Chondrocyte (in vitro differentiated cells): ENCODE data around the gene NDST3. TPM values are rescaled to one million over a fixed set of nuclear protein-coding genes. Genes with fewer than 3 reads are reported as not detected.

Experiments
- DNase-seq: peaks from one replicate; pipeline ENCODE4 v3.0.0; 2021; ENCODE audit warnings: mixed read lengths, low spot score
- H3K27ac Mint-ChIP-seq: one replicate; pipeline ENCODE4 v1.8.0; 2021; ENCODE audit warnings: mild to moderate bottlenecking, moderate library complexity, mixed read lengths; ENCODE audit not compliant: unreplicated experiment
- H3K27me3 Mint-ChIP-seq: 2 replicates; pipeline ENCODE4 v1.8.0; 2021; ENCODE audit warnings: low read depth, mixed read lengths
- H3K36me3 Mint-ChIP-seq: 2 replicates; pipeline ENCODE4 v1.8.0; 2021; ENCODE audit warnings: low read depth, mixed read lengths
- H3K4me1 Mint-ChIP-seq: 2 replicates; pipeline ENCODE4 v1.8.0; 2021; ENCODE audit warnings: low read depth, mild to moderate bottlenecking, mixed read lengths
- H3K4me3 Mint-ChIP-seq: one replicate; pipeline ENCODE4 v1.8.0; 2021; ENCODE audit warnings: mild to moderate bottlenecking, moderate library complexity, mixed read lengths; ENCODE audit not compliant: unreplicated experiment
- H3K9me3 Mint-ChIP-seq: 2 replicates; pipeline ENCODE4 v1.8.0; 2021; ENCODE audit warnings: low read depth, mixed read lengths
- total RNA-seq: library from RNA; stranded (reverse); gene quantifications from 3 replicates; pipeline ENCODE4 v1.2.1, GENCODE V29; 2021
- TF ChIP-seq, protein P1 (sequence below): fragments of 200-600 bp; sonication (generic); IDR thresholded peaks from 2 replicates; pipeline ENCODE4 v1.5.0; 2021; ENCODE audit warnings: antibody characterized with exemption, mild to moderate bottlenecking, moderate library complexity

The NDST3 gene
- total RNA-seq, 1 donor from 2014 or later: 1.3 TPM

GRCh38 chr4:118005883-118006282 is 28.4 kb upstream of the NDST3 start:
- Mint-ChIP-seq H3K4me1 (no peaks in the 10 kb centered on the region), H3K27me3 (peaks cover 7% of the 10 kb centered on the region), H3K36me3 (no peaks in the 10 kb centered on the region), H3K27ac (no peak overlapping the region), H3K4me3 (no peak overlapping the region), H3K9me3 (no peaks in the 10 kb centered on the region)
- TF ChIP-seq, protein P1, sequence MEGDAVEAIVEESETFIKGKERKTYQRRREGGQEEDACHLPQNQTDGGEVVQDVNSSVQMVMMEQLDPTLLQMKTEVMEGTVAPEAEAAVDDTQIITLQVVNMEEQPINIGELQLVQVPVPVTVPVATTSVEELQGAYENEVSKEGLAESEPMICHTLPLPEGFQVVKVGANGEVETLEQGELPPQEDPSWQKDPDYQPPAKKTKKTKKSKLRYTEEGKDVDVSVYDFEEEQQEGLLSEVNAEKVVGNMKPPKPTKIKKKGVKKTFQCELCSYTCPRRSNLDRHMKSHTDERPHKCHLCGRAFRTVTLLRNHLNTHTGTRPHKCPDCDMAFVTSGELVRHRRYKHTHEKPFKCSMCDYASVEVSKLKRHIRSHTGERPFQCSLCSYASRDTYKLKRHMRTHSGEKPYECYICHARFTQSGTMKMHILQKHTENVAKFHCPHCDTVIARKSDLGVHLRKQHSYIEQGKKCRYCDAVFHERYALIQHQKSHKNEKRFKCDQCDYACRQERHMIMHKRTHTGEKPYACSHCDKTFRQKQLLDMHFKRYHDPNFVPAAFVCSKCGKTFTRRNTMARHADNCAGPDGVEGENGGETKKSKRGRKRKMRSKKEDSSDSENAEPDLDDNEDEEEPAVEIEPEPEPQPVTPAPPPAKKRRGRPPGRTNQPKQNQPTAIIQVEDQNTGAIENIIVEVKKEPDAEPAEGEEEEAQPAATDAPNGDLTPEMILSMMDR: peak; percentile 24
- DNase-seq: no peak

DNA sequence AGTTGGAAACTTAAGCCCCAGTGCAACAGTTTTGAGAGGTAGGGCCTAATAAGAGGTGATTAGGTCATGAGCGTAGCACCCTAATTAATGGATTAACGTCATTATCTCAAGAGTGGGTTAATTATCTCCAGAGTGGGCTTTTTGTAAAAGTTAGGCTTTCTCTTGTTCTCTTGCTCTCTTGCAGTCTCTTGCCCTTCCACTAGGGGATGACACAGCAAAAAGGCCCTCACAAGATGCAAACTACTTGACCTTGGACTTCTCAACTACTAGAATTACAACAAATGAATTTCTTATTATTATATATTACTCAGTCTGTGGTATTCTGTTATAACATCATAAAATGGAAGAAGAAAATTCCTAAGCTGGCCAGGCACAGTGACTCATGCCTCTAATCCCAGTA is 22.1 kb upstream of the NDST3 start:
- Mint-ChIP-seq H3K4me3 (no peak overlapping the region), H3K4me1 (no peaks in the 10 kb centered on the region), H3K36me3 (no peaks in the 10 kb centered on the region), H3K9me3 (no peaks in the 10 kb centered on the region), H3K27ac (no peak overlapping the region), H3K27me3 (peaks cover 3% of the 10 kb centered on the region)
- no peak for DNase-seq
- TF ChIP-seq, protein P1: peak; percentile 33

- no peak for DNase-seq
- Mint-ChIP-seq H3K27me3 (no peaks in the 10 kb centered on the region), H3K36me3 (no peaks in the 10 kb centered on the region), H3K4me3 (no peak overlapping the region), H3K4me1 (no peaks in the 10 kb centered on the region), H3K9me3 (no peaks in the 10 kb centered on the region), H3K27ac (no peak overlapping the region)
- TF ChIP-seq, protein P1: no peak
These were observed 19.5 kb upstream of the NDST3 start for GRCh38 chr4:118014831-118015230.

DNA sequence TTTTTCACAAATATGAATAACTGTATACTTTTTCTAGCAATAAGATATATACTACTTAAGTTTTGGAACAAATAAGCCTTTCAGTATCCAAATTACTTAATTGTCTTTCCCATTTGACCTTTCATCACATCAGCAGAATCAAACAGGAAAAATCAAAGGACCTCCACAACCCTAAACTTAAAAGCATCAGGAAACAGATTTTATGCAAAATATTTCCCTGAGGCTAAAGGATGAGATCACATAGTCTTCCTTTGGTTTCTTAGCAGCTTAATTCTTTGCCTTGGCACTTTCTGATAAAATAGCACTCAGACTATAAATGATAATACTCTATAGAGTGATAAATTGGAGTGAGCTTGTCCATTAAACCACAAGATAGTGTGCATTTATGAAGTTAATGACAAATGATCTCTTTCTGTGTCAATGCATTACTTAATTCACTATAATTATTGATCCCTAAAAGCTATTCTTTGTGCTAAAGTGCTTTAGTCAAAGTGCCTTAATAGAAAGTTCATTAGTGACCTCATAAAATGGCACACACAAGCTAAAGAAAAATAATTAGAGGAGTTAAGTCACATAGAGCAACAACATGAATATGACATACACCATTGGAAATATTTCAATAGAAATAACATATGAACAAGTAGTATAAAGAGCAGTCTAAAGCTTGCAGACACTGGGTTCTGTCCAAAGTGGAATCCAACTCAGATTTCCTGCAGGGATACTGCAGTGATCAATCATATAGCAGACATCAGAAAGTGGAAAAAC is 15.7 kb upstream of the NDST3 start:
- DNase-seq: no peak
- Mint-ChIP-seq H3K36me3 (no peaks in the 10 kb centered on the region), H3K27ac (no peak overlapping the region), H3K27me3 (no peaks in the 10 kb centered on the region), H3K9me3 (no peaks in the 10 kb centered on the region), H3K4me3 (no peak overlapping the region), H3K4me1 (no peaks in the 10 kb centered on the region)
- TF ChIP-seq, protein P1: no peak

DNA sequence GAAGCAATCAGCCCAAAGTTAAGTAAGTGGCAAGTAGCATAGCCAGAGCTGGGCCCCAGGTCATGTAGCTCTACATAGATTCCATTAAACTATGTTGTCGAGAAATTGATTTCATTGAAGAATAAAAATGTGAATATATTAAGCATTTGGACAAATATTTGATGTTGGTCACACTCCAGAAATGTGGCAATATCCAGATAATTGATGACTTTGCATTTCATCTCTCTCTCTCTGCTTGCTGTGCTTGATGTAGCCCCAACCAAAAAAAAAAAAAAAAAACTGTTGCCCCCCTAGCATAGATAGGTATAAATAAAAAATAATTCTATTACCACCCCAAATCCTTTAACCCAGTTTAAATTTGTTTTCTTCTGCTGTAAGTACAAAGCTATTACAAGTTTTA is 7.5 kb upstream of the NDST3 start:
- Mint-ChIP-seq H3K9me3 (no peaks in the 10 kb centered on the region), H3K27me3 (no peaks in the 10 kb centered on the region), H3K4me1 (no peaks in the 10 kb centered on the region), H3K36me3 (no peaks in the 10 kb centered on the region), H3K27ac (no peak overlapping the region), H3K4me3 (no peak overlapping the region)
- TF ChIP-seq, protein P1: no peak
- no peak for DNase-seq
